HG03060 (cell line): ENCODE data around the gene SOS1.
"Not testable (repeated sequence)": the region's sequence is repeated elsewhere in the genome, so short reads cannot be mapped to it uniquely, and the experiment has no call there.

Experiments
- ATAC-seq: cut with Tn5 transposase; IDR thresholded peaks from one replicate; pipeline ENCODE4 v1.9.1; 2021; ENCODE audit warnings: low read depth, moderate number of reproducible peaks; ENCODE audit not compliant: unreplicated experiment

The SOS1 gene

GRCh38 chr2:39107724-39108273 lies 13.1 kb downstream of the SOS1 start:
- ATAC-seq = no peak

- ATAC-seq = no peak
Observed at GRCh38 chr2:39107156-39107555, 13.7 kb downstream of the SOS1 start.

GRCh38 chr2:39099870-39100728 lies 20.8 kb downstream of the SOS1 start:
- no peak for ATAC-seq

GRCh38 chr2:39099310-39099869 lies 21.5 kb downstream of the SOS1 start:
- ATAC-seq = no peak

GRCh38 chr2:39095624-39096023 lies 25.2 kb downstream of the SOS1 start:
- no peak for ATAC-seq

- peak; percentile 90 for ATAC-seq
Observed at GRCh38 chr2:39094717-39095363, 26.0 kb downstream of the SOS1 start.

GRCh38 chr2:39093218-39093898 lies 27.5 kb downstream of the SOS1 start:
- no peak for ATAC-seq

GRCh38 chr2:39091543-39091942 lies 29.3 kb downstream of the SOS1 start:
- ATAC-seq = no peak

GRCh38 chr2:39091063-39091462 lies 29.8 kb downstream of the SOS1 start:
- no peak for ATAC-seq

- no peak for ATAC-seq
Observed at GRCh38 chr2:39080152-39080551, 40.7 kb downstream of the SOS1 start.

GRCh38 chr2:39069890-39070465 lies 50.9 kb downstream of the SOS1 start:
- no peak for ATAC-seq

- no peak for ATAC-seq
Observed at GRCh38 chr2:39069136-39069515, 51.7 kb downstream of the SOS1 start.

- no peak for ATAC-seq
Observed at GRCh38 chr2:39068299-39069135, 52.3 kb downstream of the SOS1 start.

- no peak for ATAC-seq
Observed at GRCh38 chr2:39065616-39066015, 55.2 kb downstream of the SOS1 start.

GRCh38 chr2:39062320-39062719 lies 58.5 kb downstream of the SOS1 start:
- no peak for ATAC-seq

- ATAC-seq = no peak
Observed at GRCh38 chr2:39061280-39061679, 59.6 kb downstream of the SOS1 start.

GRCh38 chr2:39059366-39059952 lies 61.4 kb downstream of the SOS1 start:
- ATAC-seq = no peak

- ATAC-seq = no peak
Observed at GRCh38 chr2:39058101-39058500, 62.8 kb downstream of the SOS1 start.

GRCh38 chr2:39052665-39053064 lies 68.2 kb downstream of the SOS1 start:
- not testable (repeated sequence) for ATAC-seq
